HL-60 (cell line): ENCODE data around the gene TGFBR3.

Source experiments
- CTCF ChIP-seq: IDR thresholded peaks from one replicate; pipeline ENCODE4 v1.5.1; 2011; ENCODE audit warnings: low read length, control low read depth, inconsistent platforms; ENCODE audit not compliant: insufficient read depth
- GABPA ChIP-seq: IDR thresholded peaks from 2 replicates; pipeline ENCODE4 v1.6.1; 2012; ENCODE audit warnings: low read depth
- POLR2AphosphoS5 ChIP-seq: IDR thresholded peaks from 2 replicates; pipeline ENCODE4 v1.6.1; 2012; ENCODE audit warnings: low read depth
- REST ChIP-seq: IDR thresholded peaks from 2 replicates; pipeline ENCODE4 v1.6.1; 2012; ENCODE audit warnings: low read depth; ENCODE audit not compliant: insufficient replicate concordance
- SPI1 ChIP-seq: IDR thresholded peaks from 2 replicates; pipeline ENCODE4 v1.6.1; 2012; ENCODE audit warnings: low read depth, mild to moderate bottlenecking, borderline replicate concordance

GRCh38 chr1:91811363-91812025 is 74.5 kb downstream of the TGFBR3 start:
- TF ChIP-seq CTCF = no peak
- no peak for TF ChIP-seq SPI1
- no peak for TF ChIP-seq POLR2AphosphoS5
- no peak for TF ChIP-seq GABPA
- no peak for TF ChIP-seq REST
